Natural killer cell (primary cell): ENCODE results near the gene PRODH2. TPM values are rescaled to one million over a fixed set of nuclear protein-coding genes. Genes with fewer than 3 reads are reported as not detected.

ENCODE experiments used
- ATAC-seq, 3 donors: fragments of 150-1000 bp in 2 of 3; fragments of 200-7000 bp in 1 of 3; cut with Tn5 transposase; 1 replicate in 1 of 3; 2 replicates in 2 of 3; pipeline ENCODE4 v1.10.0; 2021; ENCODE audit warnings: mild to moderate bottlenecking in 2 of 3, moderate library complexity in 2 of 3
- DNase-seq, 2 donors: peaks; one replicate each; pipeline versions ENCODE4 v3.0.0 to v3.0.0-alpha.2; 2013 to 2021; ENCODE audit warnings: mixed read lengths in 1 of 2
- H3K27ac ChIP-seq: one replicate; pipeline ENCODE4 v1.5.1; 2013; ENCODE audit warnings: mild to moderate bottlenecking, low read length
- H3K27me3 ChIP-seq: one replicate; pipeline ENCODE4 v1.6.1; 2013; ENCODE audit warnings: low read length; ENCODE audit not compliant: control insufficient read depth, insufficient read depth
- H3K36me3 ChIP-seq: one replicate; pipeline ENCODE4 v1.6.1; 2013; ENCODE audit warnings: low read length; ENCODE audit not compliant: control insufficient read depth, insufficient read depth
- H3K4me1 ChIP-seq: one replicate; pipeline ENCODE4 v1.6.1; 2013; ENCODE audit warnings: low read length; ENCODE audit not compliant: control insufficient read depth, insufficient read depth
- H3K4me3 ChIP-seq: one replicate; pipeline ENCODE4 v1.5.1; 2013; ENCODE audit warnings: low read length
- H3K9me3 ChIP-seq: one replicate; pipeline ENCODE4 v1.6.1; 2013; ENCODE audit warnings: low read length; ENCODE audit not compliant: control insufficient read depth, insufficient read depth
- H3K27ac Mint-ChIP-seq, 2 donors: one replicate each; pipeline ENCODE4 v1.8.0; 2022; ENCODE audit warnings: mild to moderate bottlenecking in 2 of 2, mixed read lengths in 2 of 2, moderate library complexity in 1 of 2
- H3K27me3 Mint-ChIP-seq, 2 donors: one replicate each; pipeline ENCODE4 v1.8.0; 2022; ENCODE audit warnings: low read depth in 2 of 2, mixed read lengths in 2 of 2
- H3K36me3 Mint-ChIP-seq: one replicate; pipeline ENCODE4 v1.8.0; 2022; ENCODE audit warnings: mixed read lengths
- H3K4me1 Mint-ChIP-seq, 2 donors: one replicate each; pipeline ENCODE4 v1.8.0; 2022; ENCODE audit warnings: mixed read lengths in 2 of 2
- H3K4me3 Mint-ChIP-seq: one replicate; pipeline ENCODE4 v1.8.0; 2022; ENCODE audit warnings: mild to moderate bottlenecking, moderate library complexity, mixed read lengths
- H3K9me3 Mint-ChIP-seq, 2 donors: one replicate each; pipeline ENCODE4 v1.8.0; 2022; ENCODE audit warnings: mixed read lengths in 2 of 2
- CTCF ChIP-seq: fragments of 200-600 bp; IDR thresholded peaks from one replicate; pipeline ENCODE4 v1.8.0; 2022; ENCODE audit warnings: antibody characterized with exemption
- WGBS: methylation state at CpG from one replicate; pipeline ENCODE4 v1.1.7; 2013; ENCODE audit warnings: missing lambda C conversion rate; ENCODE audit not compliant: insufficient coverage; 5-methylcytosine and 5-hydroxymethylcytosine counted together
- intact Hi-C: fragments of 100-400 bp; cut with micrococcal nuclease; formaldehyde crosslinking; loops from one replicate; pipeline ENCODE4 v1.14.2; 2022
- total RNA-seq, 4 donors: library from RNA; stranded (reverse); fragments of 120-200 nt in 1 of 4; gene quantifications; one replicate each; pipeline versions ENCODE4 v1.2.3 to v1.2.4, GENCODE V29; 2013 to 2022

The PRODH2 gene
- total RNA-seq, 3 donors from 2014 or later (not counting 1 experiment from before 2014, with no cell fraction given): not detected

GRCh38 chr19:35853038-35853756, 40.6 kb upstream of the PRODH2 start:
- H3K9me3 ChIP-seq: no peaks in the 10 kb centered on the region
- H3K27ac ChIP-seq: no peak overlapping the region
- no peak for ATAC-seq
- H3K4me1 ChIP-seq: peaks cover 16% of the 10 kb centered on the region
- H3K4me3 ChIP-seq: no peak overlapping the region
- peaks cover 32 to 62% of the 10 kb centered on the region in 2 donors for H3K27me3 Mint-ChIP-seq
- no peak overlapping the region for H3K27ac Mint-ChIP-seq
- WGBS: 73% methylated on average over 8 of the region's 8 CpGs
- H3K36me3 ChIP-seq: no peaks in the 10 kb centered on the region
- H3K4me1 Mint-ChIP-seq: peaks cover 0 to 9% of the 10 kb centered on the region in 2 donors
- TF ChIP-seq CTCF: no peak
- no peak for DNase-seq
- no peak overlapping the region for H3K4me3 Mint-ChIP-seq
- H3K27me3 ChIP-seq: peaks cover 23% of the 10 kb centered on the region
- no peaks in the 10 kb centered on the region for H3K9me3 Mint-ChIP-seq
- no peaks in the 10 kb centered on the region for H3K36me3 Mint-ChIP-seq
- intact Hi-C loops: no loop called here

GRCh38 chr19:35852029-35852780, 39.6 kb upstream of the PRODH2 start, which contains the start of gene NPHS1:
NPHS1 (minus strand) TSS chr19:35852504; CDS start chr19:35851837, 667 bp downstream.
- no peaks in the 10 kb centered on the region for H3K9me3 ChIP-seq
- peaks cover 0 to 9% of the 10 kb centered on the region in 2 donors for H3K4me1 Mint-ChIP-seq
- peaks cover 22 to 57% of the 10 kb centered on the region in 2 donors for H3K27me3 Mint-ChIP-seq
- intact Hi-C loops: no loop called here
- H3K9me3 Mint-ChIP-seq: no peaks in the 10 kb centered on the region
- H3K27ac ChIP-seq: no peak within 1 kb of the TSS
- no peaks in the 10 kb centered on the region for H3K36me3 Mint-ChIP-seq
- no peak within 1 kb of the TSS for H3K4me3 ChIP-seq
- H3K4me3 Mint-ChIP-seq: no peak within 1 kb of the TSS
- no peaks in the 10 kb centered on the region for H3K36me3 ChIP-seq
- WGBS: 75% methylated on average over 9 of the region's 9 CpGs
- H3K27ac Mint-ChIP-seq: no peak within 1 kb of the TSS
- peaks cover 12% of the 10 kb centered on the region for H3K4me1 ChIP-seq
- DNase-seq (no peak), ATAC-seq (no peak)
- H3K27me3 ChIP-seq: peaks cover 21% of the 10 kb centered on the region
- no peak for TF ChIP-seq CTCF

GRCh38 chr19:35851213-35852028, 38.8 kb upstream of the PRODH2 start:
- H3K27me3 ChIP-seq: peaks cover 17% of the 10 kb centered on the region
- DNase-seq (peak in 1 of 2 donors; percentile 58), ATAC-seq (no peak)
- no peak overlapping the region for H3K4me3 Mint-ChIP-seq
- H3K36me3 ChIP-seq: no peaks in the 10 kb centered on the region
- peaks cover 5% of the 10 kb centered on the region for H3K36me3 Mint-ChIP-seq
- H3K27ac ChIP-seq: no peak overlapping the region
- peaks cover 28 to 60% of the 10 kb centered on the region in 2 donors for H3K27me3 Mint-ChIP-seq
- intact Hi-C loops: no loop called here
- peaks cover 4% of the 10 kb centered on the region in 2 donors for H3K4me1 Mint-ChIP-seq
- H3K9me3 Mint-ChIP-seq: no peaks in the 10 kb centered on the region
- TF ChIP-seq CTCF: no peak
- no peaks in the 10 kb centered on the region for H3K9me3 ChIP-seq
- H3K4me1 ChIP-seq: peaks cover 4% of the 10 kb centered on the region
- H3K4me3 ChIP-seq: no peak overlapping the region
- H3K27ac Mint-ChIP-seq: no peak overlapping the region
- WGBS: 42% methylated on average over 32 of the region's 32 CpGs
